ENCODE results near the gene MIEN1.
A peak's percentile ranks its signal among the peaks of the same experiment; 100 is the strongest.

MIEN1 gene

GRCh38 chr17:39754958-39755553 lies 24.7 kb upstream of the MIEN1 start:
- Histone ChIP-seq H3K36me3 (ENCODE audit: insufficient read depth, insufficient read length, low read length) (no peaks in the 10 kb centered on the region), H3K9me3 (ENCODE audit: insufficient read depth, low read length) (no peaks in the 10 kb centered on the region), H3K9ac (ENCODE audit: insufficient read length, low read depth) (peak overlapping the region; percentile 86), H3K27me3 (ENCODE audit: insufficient read depth, insufficient read length) (no peaks in the 10 kb centered on the region), H3K4me3 (ENCODE audit: insufficient read length, low read depth) (peak overlapping the region; percentile 61), H3K4me1 (ENCODE audit: insufficient read depth, insufficient read length) (peaks cover 39% of the 10 kb centered on the region)
- no peak for TF ChIP-seq ZNF274 (IDR thresholded peaks at IDR 0.05; ENCODE audit: low read depth, low read length)
- TF ChIP-seq SUZ12 (IDR thresholded peaks at IDR 0.05; ENCODE audit: extremely low read depth, insufficient read depth, insufficient read length): no peak
- TF ChIP-seq YY1 (IDR thresholded peaks at IDR 0.05; ENCODE audit: insufficient read depth, insufficient read length): no peak
- no peak for DNase-seq (ENCODE audit: low read depth, low spot score)

- Histone ChIP-seq H3K27me3 (ENCODE audit: insufficient read depth, insufficient read length) (no peaks in the 10 kb centered on the region), H3K9me3 (ENCODE audit: insufficient read depth, low read length) (no peaks in the 10 kb centered on the region), H3K4me1 (ENCODE audit: insufficient read depth, insufficient read length) (peaks cover 40% of the 10 kb centered on the region), H3K4me3 (ENCODE audit: insufficient read length, low read depth) (peak overlapping the region; percentile 61), H3K9ac (ENCODE audit: insufficient read length, low read depth) (peak overlapping the region; percentile 86), H3K36me3 (ENCODE audit: insufficient read depth, insufficient read length, low read length) (no peaks in the 10 kb centered on the region)
- DNase-seq (ENCODE audit: low read depth, low spot score): no peak
- TF ChIP-seq YY1 (IDR thresholded peaks at IDR 0.05; ENCODE audit: insufficient read depth, insufficient read length): no peak
- no peak for TF ChIP-seq ZNF274 (IDR thresholded peaks at IDR 0.05; ENCODE audit: low read depth, low read length)
- no peak for TF ChIP-seq SUZ12 (IDR thresholded peaks at IDR 0.05; ENCODE audit: extremely low read depth, insufficient read depth, insufficient read length)
These were observed 24.0 kb upstream of the MIEN1 start for GRCh38 chr17:39754161-39754957.

GRCh38 chr17:39753514-39754160 lies 23.3 kb upstream of the MIEN1 start:
- Histone ChIP-seq H3K9ac (ENCODE audit: insufficient read length, low read depth) (peak overlapping the region; percentile 86), H3K36me3 (ENCODE audit: insufficient read depth, insufficient read length, low read length) (no peaks in the 10 kb centered on the region), H3K9me3 (ENCODE audit: insufficient read depth, low read length) (no peaks in the 10 kb centered on the region), H3K4me3 (ENCODE audit: insufficient read length, low read depth) (peak overlapping the region; percentile 61), H3K27me3 (ENCODE audit: insufficient read depth, insufficient read length) (no peaks in the 10 kb centered on the region), H3K4me1 (ENCODE audit: insufficient read depth, insufficient read length) (peaks cover 40% of the 10 kb centered on the region)
- TF ChIP-seq SUZ12 (IDR thresholded peaks at IDR 0.05; ENCODE audit: extremely low read depth, insufficient read depth, insufficient read length) (no peak), ZNF274 (IDR thresholded peaks at IDR 0.05; ENCODE audit: low read depth, low read length) (no peak), YY1 (IDR thresholded peaks at IDR 0.05; ENCODE audit: insufficient read depth, insufficient read length) (no peak)
- DNase-seq (ENCODE audit: low read depth, low spot score): no peak

- H3K36me3 ChIP-seq (ENCODE audit: insufficient read depth, insufficient read length, low read length): no peaks in the 10 kb centered on the region
- no peaks in the 10 kb centered on the region for H3K27me3 ChIP-seq (ENCODE audit: insufficient read depth, insufficient read length)
- peaks cover 37% of the 10 kb centered on the region for H3K4me1 ChIP-seq (ENCODE audit: insufficient read depth, insufficient read length)
- no peaks in the 10 kb centered on the region for H3K9me3 ChIP-seq (ENCODE audit: insufficient read depth, low read length)
- no peak overlapping the region for H3K9ac ChIP-seq (ENCODE audit: insufficient read length, low read depth)
- H3K4me3 ChIP-seq (ENCODE audit: insufficient read length, low read depth): no peak overlapping the region
- no peak for DNase-seq (ENCODE audit: low read depth, low spot score)
- no peak for TF ChIP-seq ZNF274 (IDR thresholded peaks at IDR 0.05; ENCODE audit: low read depth, low read length)
- TF ChIP-seq SUZ12 (IDR thresholded peaks at IDR 0.05; ENCODE audit: extremely low read depth, insufficient read depth, insufficient read length): no peak
- no peak for TF ChIP-seq YY1 (IDR thresholded peaks at IDR 0.05; ENCODE audit: insufficient read depth, insufficient read length)
These were observed 22.0 kb upstream of the MIEN1 start for GRCh38 chr17:39752241-39752881.

GRCh38 chr17:39751637-39752036 lies 21.3 kb upstream of the MIEN1 start:
- Histone ChIP-seq H3K27me3 (ENCODE audit: insufficient read depth, insufficient read length) (no peaks in the 10 kb centered on the region), H3K36me3 (ENCODE audit: insufficient read depth, insufficient read length, low read length) (no peaks in the 10 kb centered on the region), H3K4me3 (ENCODE audit: insufficient read length, low read depth) (no peak overlapping the region), H3K9me3 (ENCODE audit: insufficient read depth, low read length) (no peaks in the 10 kb centered on the region), H3K4me1 (ENCODE audit: insufficient read depth, insufficient read length) (peaks cover 35% of the 10 kb centered on the region), H3K9ac (ENCODE audit: insufficient read length, low read depth) (no peak overlapping the region)
- TF ChIP-seq ZNF274 (IDR thresholded peaks at IDR 0.05; ENCODE audit: low read depth, low read length): no peak
- DNase-seq (ENCODE audit: low read depth, low spot score): no peak

GRCh38 chr17:39751016-39751543 lies 20.7 kb upstream of the MIEN1 start:
- Histone ChIP-seq H3K4me3 (ENCODE audit: insufficient read length, low read depth) (no peak overlapping the region), H3K9ac (ENCODE audit: insufficient read length, low read depth) (no peak overlapping the region), H3K4me1 (ENCODE audit: insufficient read depth, insufficient read length) (peaks cover 29% of the 10 kb centered on the region), H3K9me3 (ENCODE audit: insufficient read depth, low read length) (no peaks in the 10 kb centered on the region), H3K27me3 (ENCODE audit: insufficient read depth, insufficient read length) (no peaks in the 10 kb centered on the region), H3K36me3 (ENCODE audit: insufficient read depth, insufficient read length, low read length) (no peaks in the 10 kb centered on the region)
- no peak for DNase-seq (ENCODE audit: low read depth, low spot score)
- no peak for TF ChIP-seq ZNF274 (IDR thresholded peaks at IDR 0.05; ENCODE audit: low read depth, low read length)
- TF ChIP-seq YY1 (IDR thresholded peaks at IDR 0.05; ENCODE audit: insufficient read depth, insufficient read length): no peak
- no peak for TF ChIP-seq SUZ12 (IDR thresholded peaks at IDR 0.05; ENCODE audit: extremely low read depth, insufficient read depth, insufficient read length)
